Colonic mucosa (tissue), 4 donors: ENCODE results near the gene EPS8L3. TPM values are rescaled to one million over a fixed set of nuclear protein-coding genes. Genes with fewer than 3 reads are reported as not detected.

Source experiments
- DNase-seq: peaks from one replicate; pipeline ENCODE4 v3.0.0-alpha.2; 2020
- H3K27ac ChIP-seq: fragments of 200-600 bp; one replicate; pipeline ENCODE4 v1.8.0; 2021
- H3K27me3 ChIP-seq: fragments of 200-600 bp; one replicate; pipeline ENCODE4 v1.8.0; 2021
- H3K36me3 ChIP-seq: fragments of 200-600 bp; one replicate; pipeline ENCODE4 v1.8.0; 2021
- H3K4me1 ChIP-seq: fragments of 200-600 bp; one replicate; pipeline ENCODE4 v1.8.0; 2021; ENCODE audit warnings: mild to moderate bottlenecking
- H3K4me3 ChIP-seq: fragments of 200-600 bp; one replicate; pipeline ENCODE4 v1.8.0; 2021
- H3K9ac ChIP-seq, 2 donors: one replicate each; pipeline ENCODE4 v1.7.0; 2013; ENCODE audit warnings: control low read depth in 2 of 2, low read depth in 2 of 2, low read length in 2 of 2
- H3K9me3 ChIP-seq: fragments of 200-600 bp; one replicate; pipeline ENCODE4 v1.8.0; 2021
- intact Hi-C: fragments of 100-400 bp; cut with DNase I; formaldehyde crosslinking; loops from one replicate; pipeline ENCODE4 v1.14.1; 2022
- total RNA-seq, 2 donors: library from RNA; stranded (reverse); fragmentation: NEBNext Ultra II Directional in 1 of 2; extraction: Animal tissue kit (Norgen Biotek cat#: 25700) in 1 of 2; gene quantifications; one replicate each; pipeline ENCODE4 v1.2.1, GENCODE V29; 2021
- TF ChIP-seq, protein P1 (sequence below): fragments of 200-600 bp; IDR thresholded peaks from one replicate; pipeline ENCODE4 v1.8.0; 2022; ENCODE audit warnings: antibody characterized with exemption, mild to moderate bottlenecking
- donor health status: healthy.
- donor health status: DM: no; HTN: no; CAD: no.
- donor health status: DM: no; HTN: no; CAD: no.

The EPS8L3 gene
- total RNA-seq, 2 donors from 2014 or later: 283 to 290 TPM

DNA sequence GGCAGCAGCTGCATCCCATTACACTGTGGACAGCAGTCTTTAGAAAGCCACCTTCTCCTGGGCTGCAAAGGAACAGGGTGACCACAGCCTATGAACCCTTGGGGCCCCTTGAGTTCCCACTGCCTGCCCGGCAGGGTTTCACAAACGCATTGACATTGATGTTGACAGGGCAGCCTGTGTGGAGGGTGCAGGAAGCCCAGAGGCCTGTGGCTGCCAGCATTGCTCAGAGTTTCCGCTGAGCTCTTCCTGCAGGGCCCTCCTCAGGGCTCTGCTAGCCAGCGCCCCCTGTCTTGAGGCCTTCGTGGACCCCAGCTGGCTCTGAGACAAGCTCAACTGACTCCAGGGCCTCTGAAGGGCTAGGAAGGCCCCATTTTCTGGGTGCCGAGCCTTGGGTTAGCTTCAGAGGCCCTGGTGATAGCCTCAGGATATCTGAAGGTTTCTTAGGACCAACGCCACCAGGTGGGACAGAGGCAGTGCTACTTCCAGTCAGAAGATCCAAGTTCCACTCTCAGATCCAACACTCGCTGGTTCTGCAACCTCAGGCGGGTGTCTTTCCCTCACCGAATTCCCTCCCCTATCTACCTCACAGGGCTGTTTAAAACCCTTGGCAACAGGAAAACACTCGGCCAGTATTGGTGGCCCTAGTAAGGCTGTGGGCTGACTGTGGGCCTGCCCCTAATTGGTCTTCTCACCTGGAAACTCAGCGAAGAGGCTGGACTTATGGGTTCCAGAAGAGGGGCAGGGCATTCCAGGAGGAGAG, 27.2 kb upstream of the EPS8L3 start:
- H3K27me3 ChIP-seq: no peaks in the 10 kb centered on the region
- peak overlapping the region; percentile 6 for H3K27ac ChIP-seq
- intact Hi-C loops: no loop called here
- H3K9me3 ChIP-seq: no peaks in the 10 kb centered on the region
- TF ChIP-seq, protein P1, sequence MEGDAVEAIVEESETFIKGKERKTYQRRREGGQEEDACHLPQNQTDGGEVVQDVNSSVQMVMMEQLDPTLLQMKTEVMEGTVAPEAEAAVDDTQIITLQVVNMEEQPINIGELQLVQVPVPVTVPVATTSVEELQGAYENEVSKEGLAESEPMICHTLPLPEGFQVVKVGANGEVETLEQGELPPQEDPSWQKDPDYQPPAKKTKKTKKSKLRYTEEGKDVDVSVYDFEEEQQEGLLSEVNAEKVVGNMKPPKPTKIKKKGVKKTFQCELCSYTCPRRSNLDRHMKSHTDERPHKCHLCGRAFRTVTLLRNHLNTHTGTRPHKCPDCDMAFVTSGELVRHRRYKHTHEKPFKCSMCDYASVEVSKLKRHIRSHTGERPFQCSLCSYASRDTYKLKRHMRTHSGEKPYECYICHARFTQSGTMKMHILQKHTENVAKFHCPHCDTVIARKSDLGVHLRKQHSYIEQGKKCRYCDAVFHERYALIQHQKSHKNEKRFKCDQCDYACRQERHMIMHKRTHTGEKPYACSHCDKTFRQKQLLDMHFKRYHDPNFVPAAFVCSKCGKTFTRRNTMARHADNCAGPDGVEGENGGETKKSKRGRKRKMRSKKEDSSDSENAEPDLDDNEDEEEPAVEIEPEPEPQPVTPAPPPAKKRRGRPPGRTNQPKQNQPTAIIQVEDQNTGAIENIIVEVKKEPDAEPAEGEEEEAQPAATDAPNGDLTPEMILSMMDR: peak; percentile 18
- H3K4me1 ChIP-seq: peaks cover 21% of the 10 kb centered on the region
- H3K36me3 ChIP-seq: no peaks in the 10 kb centered on the region
- peak; percentile 58 for DNase-seq
- no peak overlapping the region for H3K4me3 ChIP-seq
- H3K9ac ChIP-seq: no peak overlapping the region

DNA sequence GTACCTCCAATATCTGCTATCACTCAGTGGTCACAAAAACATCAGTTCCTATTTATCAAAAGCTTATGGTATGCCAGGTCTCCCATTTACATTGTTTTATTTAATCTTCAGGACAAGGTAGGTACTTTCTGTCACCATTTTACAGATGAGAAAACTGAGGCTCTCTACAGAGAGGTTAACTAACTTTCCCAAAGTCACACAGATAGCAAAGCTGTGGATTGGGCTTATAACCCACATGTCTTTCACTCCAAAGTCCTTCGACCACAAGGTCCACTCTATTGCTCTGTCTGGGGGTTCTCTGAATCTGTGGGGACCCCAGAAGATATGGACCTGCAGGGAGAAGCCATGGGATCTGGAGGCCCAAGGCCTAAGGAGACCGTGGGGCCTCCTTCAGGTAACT, 26.6 kb upstream of the EPS8L3 start:
- Histone ChIP-seq H3K9ac (no peak overlapping the region), H3K27me3 (no peaks in the 10 kb centered on the region), H3K9me3 (no peaks in the 10 kb centered on the region), H3K4me3 (no peak overlapping the region), H3K27ac (peak overlapping the region; percentile 6), H3K4me1 (peaks cover 21% of the 10 kb centered on the region), H3K36me3 (no peaks in the 10 kb centered on the region)
- TF ChIP-seq, protein P1: no peak
- intact Hi-C loops: no loop called here
- DNase-seq: no peak

DNA sequence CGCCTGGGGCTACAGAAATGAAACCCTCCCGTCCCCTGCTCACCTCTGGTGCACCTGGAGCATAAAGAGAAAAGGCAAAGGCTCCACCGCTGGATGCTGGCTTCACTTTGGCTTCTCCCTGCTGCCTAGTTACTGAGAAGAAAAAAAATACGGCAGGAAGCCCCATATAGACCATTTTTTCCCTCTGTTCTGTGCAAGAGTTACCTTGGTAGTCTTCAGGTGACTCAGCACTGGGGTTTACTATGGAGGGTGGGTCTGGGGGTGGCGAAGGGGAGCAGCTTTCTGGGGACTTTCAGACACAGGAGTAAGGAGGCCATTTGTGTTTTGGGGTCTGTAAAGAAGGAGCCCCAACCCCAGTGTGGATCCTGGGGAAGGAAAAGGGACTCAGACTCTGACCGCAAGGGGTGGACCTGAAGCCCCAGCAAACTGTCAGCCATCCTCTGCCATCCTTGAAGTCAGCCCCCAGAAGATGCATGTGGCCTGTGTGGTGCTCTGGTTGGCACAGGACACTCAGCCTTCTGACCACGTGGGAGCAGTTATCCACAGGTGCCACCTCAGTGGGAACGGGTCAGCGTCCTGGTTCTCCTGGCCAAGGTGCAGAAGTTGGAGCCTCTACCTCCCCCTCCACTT, 25.9 kb upstream of the EPS8L3 start:
- DNase-seq: peak; percentile 16
- intact Hi-C loops: no loop called here
- no peak overlapping the region for H3K4me3 ChIP-seq
- H3K27ac ChIP-seq: no peak overlapping the region
- H3K9me3 ChIP-seq: no peaks in the 10 kb centered on the region
- H3K9ac ChIP-seq: no peak overlapping the region
- no peaks in the 10 kb centered on the region for H3K36me3 ChIP-seq
- H3K4me1 ChIP-seq: peaks cover 21% of the 10 kb centered on the region
- no peaks in the 10 kb centered on the region for H3K27me3 ChIP-seq
- TF ChIP-seq, protein P1: no peak

DNA sequence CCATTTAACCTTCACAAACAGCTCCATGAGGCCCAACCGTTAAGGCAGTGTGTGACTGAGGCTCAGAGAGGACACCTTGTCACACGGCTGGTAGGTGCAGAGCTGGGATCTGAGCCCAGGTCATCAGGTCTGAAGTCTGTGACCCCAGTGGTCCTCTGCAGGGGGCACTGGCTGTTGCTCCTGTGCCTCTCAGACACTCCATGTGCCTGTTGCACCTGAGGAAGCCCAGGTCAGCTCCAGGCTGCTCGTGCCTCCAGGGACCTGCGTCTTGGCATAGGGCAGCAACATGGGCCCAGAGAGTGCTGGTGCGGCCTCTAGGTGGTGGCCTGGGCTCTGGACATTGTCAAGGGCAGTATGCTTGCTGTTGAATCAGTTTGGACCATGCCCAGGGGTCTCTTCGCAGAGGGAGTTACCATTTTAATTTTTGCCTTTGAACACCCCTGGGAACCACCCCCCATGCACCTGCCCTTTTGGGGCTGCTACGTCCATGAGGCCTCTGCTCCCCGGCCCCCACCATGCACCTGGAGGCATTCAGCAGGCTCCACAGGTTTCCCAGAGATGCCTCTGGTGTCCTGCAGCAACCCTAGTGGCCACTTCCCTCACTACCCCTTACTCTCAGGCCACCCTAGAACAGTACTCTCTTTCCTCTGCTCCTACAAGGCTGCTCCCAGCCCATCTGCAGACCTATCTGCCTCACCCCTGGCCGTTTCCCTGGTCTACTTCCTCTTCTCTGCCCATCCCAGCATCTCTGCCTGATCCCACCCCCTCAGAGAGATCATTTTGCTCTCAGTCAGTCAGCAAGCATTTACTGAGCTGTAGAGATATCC, 25.2 kb upstream of the EPS8L3 start:
- Histone ChIP-seq H3K9me3 (no peaks in the 10 kb centered on the region), H3K4me1 (peaks cover 19% of the 10 kb centered on the region), H3K4me3 (no peak overlapping the region), H3K36me3 (no peaks in the 10 kb centered on the region), H3K9ac (peak overlapping the region in 1 of 2 donors; percentile 4), H3K27me3 (no peaks in the 10 kb centered on the region), H3K27ac (no peak overlapping the region)
- intact Hi-C loops: no loop called here
- DNase-seq: peak; percentile 18
- TF ChIP-seq, protein P1: no peak

DNA sequence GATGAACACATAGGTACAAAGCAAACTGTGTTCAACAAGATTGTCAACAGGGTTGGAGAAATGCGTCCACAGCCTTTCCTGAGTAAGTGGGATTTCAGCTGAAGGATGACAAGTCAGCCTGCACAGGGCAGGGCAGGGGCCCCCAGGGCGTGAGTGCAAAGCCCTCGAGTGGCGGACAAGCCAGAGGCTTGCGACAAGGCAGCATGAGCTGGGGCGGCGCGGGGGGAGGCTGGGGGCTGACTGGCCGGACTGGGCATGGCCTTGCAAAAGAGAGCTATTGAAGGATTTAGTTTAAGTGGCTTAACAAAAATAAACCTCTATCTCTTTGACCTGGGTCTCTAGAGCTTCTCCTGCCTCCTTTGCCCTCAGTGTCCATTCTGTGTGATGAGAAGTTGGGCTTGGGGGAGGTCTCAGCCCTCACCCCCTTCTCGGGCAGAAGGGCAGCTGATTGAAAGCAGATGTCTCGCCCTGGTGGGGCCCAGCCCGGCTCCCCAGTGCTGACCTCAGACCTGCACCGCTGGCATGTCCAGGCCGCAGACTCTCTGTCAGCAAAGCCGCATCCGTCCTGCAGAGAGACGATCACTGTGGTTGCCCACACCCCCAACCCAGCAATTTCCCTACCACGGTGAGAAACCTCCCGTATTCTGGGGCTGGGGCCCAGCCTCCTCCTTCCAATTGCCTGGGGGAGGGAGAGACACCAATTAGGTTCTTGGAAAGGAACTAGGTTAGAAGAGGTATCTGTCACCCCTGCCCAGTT, 24.3 kb upstream of the EPS8L3 start:
- intact Hi-C loops: no loop called here
- no peaks in the 10 kb centered on the region for H3K36me3 ChIP-seq
- DNase-seq: peak; percentile 20
- peaks cover 11% of the 10 kb centered on the region for H3K4me1 ChIP-seq
- H3K4me3 ChIP-seq: no peak overlapping the region
- no peaks in the 10 kb centered on the region for H3K27me3 ChIP-seq
- peak overlapping the region in 1 of 2 donors; percentile 4 for H3K9ac ChIP-seq
- H3K27ac ChIP-seq: no peak overlapping the region
- TF ChIP-seq, protein P1: no peak
- no peaks in the 10 kb centered on the region for H3K9me3 ChIP-seq
